ENCODE results near the gene CAMK1. TPM values are rescaled to one million over a fixed set of nuclear protein-coding genes. Genes with fewer than 3 reads are reported as not detected.

CAMK1 gene
- total RNA-seq, 1 experiment from 2014 or later = 2.0 TPM

DNA sequence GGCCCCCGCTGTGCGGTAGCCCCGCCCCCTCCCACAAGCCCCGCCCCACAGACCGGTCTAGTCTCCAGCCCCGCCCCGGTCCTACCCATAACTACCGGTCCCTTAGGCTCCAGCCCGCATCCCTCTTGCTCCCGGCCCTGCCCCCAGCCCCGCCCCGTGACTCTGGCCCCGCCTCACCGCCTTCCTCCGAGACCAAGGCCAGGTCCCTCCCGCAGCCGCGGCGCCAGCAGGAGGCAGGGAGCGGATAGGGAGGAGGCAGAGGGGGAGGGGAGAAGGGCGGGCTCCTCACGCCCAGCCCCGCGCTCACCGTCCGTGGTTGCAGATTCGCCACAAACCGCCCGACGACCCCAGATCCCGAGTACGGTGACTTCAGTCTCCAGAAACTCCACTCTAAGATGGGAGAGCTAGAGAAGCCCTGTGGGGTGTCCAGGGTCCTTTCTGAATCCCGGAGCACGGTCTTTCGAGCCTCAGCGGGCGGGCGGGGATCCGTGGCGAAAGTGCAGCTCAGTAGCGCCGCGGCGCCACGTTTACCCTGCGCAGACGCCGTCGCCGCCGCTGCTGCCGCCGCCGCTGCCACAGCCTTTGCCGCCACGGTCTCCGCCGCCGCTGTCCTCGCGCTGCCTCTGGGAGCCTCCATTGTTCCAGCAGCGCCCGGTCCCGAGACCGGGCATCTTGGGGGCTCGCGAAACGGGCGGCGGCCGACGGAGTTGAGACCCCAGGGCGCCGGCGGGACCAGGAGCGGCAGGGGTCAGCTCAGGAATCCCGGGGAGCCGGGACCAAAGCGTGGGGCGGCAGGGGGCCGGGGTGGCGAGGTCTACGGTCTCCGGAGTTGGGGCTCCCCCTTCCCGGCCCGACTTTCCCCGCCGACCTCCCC is 38.3 kb downstream of the CAMK1 start, which contains the start of gene BRPF1:
TSS of gene BRPF1 (plus strand) at position 530 of the 874 bp plus-strand sequence. CDS start 2,406 bp downstream, outside the sequence.
- Histone ChIP-seq H3K27me3 (ENCODE audit: insufficient read depth, low read depth) (no peaks in the 10 kb centered on the region), H3K79me2 (ENCODE audit: low read depth) (peaks cover 29% of the 10 kb centered on the region), H3K27ac (peak within 1 kb of the TSS; percentile 73), H3K4me1 (replicated peaks; ENCODE audit: insufficient read depth) (peaks cover 19% of the 10 kb centered on the region), H3F3A (ENCODE audit: insufficient read depth, low read depth) (peaks cover 9% of the 10 kb centered on the region; the same call in 1 of the 2 replicates), H3K36me3 (ENCODE audit: low read depth) (peaks cover 9% of the 10 kb centered on the region; the same call in 1 of the 2 replicates), H3K4me3 (peak within 1 kb of the TSS; percentile 95), H3K9me3 (ENCODE audit: insufficient read depth, low read depth) (no peaks in the 10 kb centered on the region), H2AFZ (peak within 1 kb of the TSS; percentile 94), H3K4me2 (peak within 1 kb of the TSS; percentile 93), H4K20me1 (ENCODE audit: insufficient read depth) (peaks cover 26% of the 10 kb centered on the region; the same call in 1 of the 2 replicates), H3K9me2 (ENCODE audit: insufficient read depth) (no peaks in the 10 kb centered on the region)
- intact Hi-C loops (cut with micrococcal nuclease; ENCODE audit: unreplicated experiment) = loop anchor here (1.0 to 5.0 kb wide), 3 partner anchors 18 to 229 kb away; partner anchors contain the start of genes ARPC4, OGG1 and TADA3
- CTCF ChIA-PET = no interaction called here
- BruUV-seq (replicated peaks) = no TSS peak
- POLR2A ChIA-PET (ENCODE audit: unreplicated experiment) = interaction anchor here (0.6 kb wide), 4 partner anchors 181 to 936 kb away, joined by 3 to 5 read pairs (median 4); no protein-coding TSS in a partner anchor
- TF ChIP-seq EZH2 (IDR thresholded peaks at IDR 0.05; ENCODE audit: low read depth) (no peak), CTCF (conservative IDR thresholded peaks at IDR 0.05) (0 out of 2 replicates have a peak, but pooled peaks have one; percentile 13)
- peak; percentile 91 to 98 for DNase-seq

- POLR2A ChIA-PET (ENCODE audit: unreplicated experiment) = interaction anchor here (0.6 to 0.7 kb wide), 3 partner anchors 182 to 880 kb away, joined by 3 to 13 read pairs (median 5); no protein-coding TSS in a partner anchor
- peak overlapping the region; percentile 62 for H3K4me3 ChIP-seq
- no peak overlapping the region for H3K27ac ChIP-seq
- H3K4me2 ChIP-seq = peak overlapping the region; percentile 79
- H3K79me2 ChIP-seq (ENCODE audit: low read depth) = peaks cover 29% of the 10 kb centered on the region
- CTCF ChIA-PET = interaction anchor here (0.6 to 0.7 kb wide), 2 partner anchors 15 to 140 kb away, joined by 3 to 4 read pairs; no protein-coding TSS in a partner anchor
- intact Hi-C loops (cut with micrococcal nuclease; ENCODE audit: unreplicated experiment) = loop anchor here (1.0 to 5.0 kb wide), 3 partner anchors 19 to 228 kb away; partner anchors contain the start of genes ARPC4, OGG1 and TADA3
- no peak for DNase-seq
- H3K27me3 ChIP-seq (ENCODE audit: insufficient read depth, low read depth) = no peaks in the 10 kb centered on the region
- peaks cover 19% of the 10 kb centered on the region for H3K4me1 ChIP-seq (replicated peaks; ENCODE audit: insufficient read depth)
- H3K36me3 ChIP-seq (ENCODE audit: low read depth) = peaks cover 6% of the 10 kb centered on the region; the same call in 1 of the 2 replicates
- no peaks in the 10 kb centered on the region for H3K9me3 ChIP-seq (ENCODE audit: insufficient read depth, low read depth)
- no peaks in the 10 kb centered on the region for H3K9me2 ChIP-seq (ENCODE audit: insufficient read depth)
- H2AFZ ChIP-seq = peak overlapping the region; percentile 88
- peaks cover 9% of the 10 kb centered on the region; the same call in 1 of the 2 replicates for H3F3A ChIP-seq (ENCODE audit: insufficient read depth, low read depth)
- BruUV-seq (replicated peaks) = no TSS peak
- TF ChIP-seq EZH2 (IDR thresholded peaks at IDR 0.05; ENCODE audit: low read depth) (no peak), CTCF (conservative IDR thresholded peaks at IDR 0.05) (no peak)
- peaks cover 26% of the 10 kb centered on the region; the same call in 1 of the 2 replicates for H4K20me1 ChIP-seq (ENCODE audit: insufficient read depth)
Observed at GRCh38 chr3:9730657-9731205, 39.0 kb downstream of the CAMK1 start.

DNA sequence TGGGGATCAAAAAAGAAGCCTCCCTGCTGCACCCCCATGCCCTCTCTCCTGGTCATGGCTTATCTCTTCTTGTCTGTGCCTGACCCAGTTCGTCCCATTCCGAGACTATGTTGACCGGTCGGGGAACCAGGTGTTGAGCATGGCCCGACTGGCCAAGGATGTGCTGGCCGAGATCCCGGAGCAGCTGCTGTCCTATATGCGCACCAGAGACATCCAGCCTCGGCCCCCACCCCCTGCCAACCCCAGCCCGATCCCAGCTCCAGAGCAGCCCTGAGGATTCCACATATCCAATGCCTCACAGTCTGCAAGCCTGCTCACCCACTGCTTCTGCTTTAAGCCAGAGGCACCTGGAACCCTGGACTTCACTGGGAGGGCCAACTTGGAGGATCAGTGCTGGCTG is 40.3 kb downstream of the CAMK1 start:
- H3K4me2 ChIP-seq = no peak overlapping the region
- POLR2A ChIA-PET (ENCODE audit: unreplicated experiment) = no interaction called here
- H3K27ac ChIP-seq = no peak overlapping the region
- peaks cover 16% of the 10 kb centered on the region; the same call in 1 of the 2 replicates for H4K20me1 ChIP-seq (ENCODE audit: insufficient read depth)
- TF ChIP-seq EZH2 (IDR thresholded peaks at IDR 0.05; ENCODE audit: low read depth) = no peak
- CTCF ChIA-PET = no interaction called here
- peaks cover 19% of the 10 kb centered on the region for H3K4me1 ChIP-seq (replicated peaks; ENCODE audit: insufficient read depth)
- no peaks in the 10 kb centered on the region for H3K9me2 ChIP-seq (ENCODE audit: insufficient read depth)
- H3K4me3 ChIP-seq = no peak overlapping the region
- BruUV-seq (replicated peaks) = no TSS peak
- no peak for DNase-seq
- peaks cover 9% of the 10 kb centered on the region; the same call in 1 of the 2 replicates for H3F3A ChIP-seq (ENCODE audit: insufficient read depth, low read depth)
- intact Hi-C loops (cut with micrococcal nuclease; ENCODE audit: unreplicated experiment) = no loop called here
- H3K27me3 ChIP-seq (ENCODE audit: insufficient read depth, low read depth) = no peaks in the 10 kb centered on the region
- H3K79me2 ChIP-seq (ENCODE audit: low read depth) = peaks cover 28% of the 10 kb centered on the region
- H2AFZ ChIP-seq = no peak overlapping the region
- H3K9me3 ChIP-seq (ENCODE audit: insufficient read depth, low read depth) = no peaks in the 10 kb centered on the region
- no peaks in the 10 kb centered on the region for H3K36me3 ChIP-seq (ENCODE audit: low read depth)

All from PC-9 (cell line).